GM23338 (cell line): ENCODE data around the gene CBARP.
A peak's percentile ranks its signal among the peaks of the same experiment; 100 is the strongest.

ENCODE experiments used
- CREB1 ChIP-seq: fragments of 250-450 bp; sonication (Bioruptor Pico); IDR thresholded peaks from 2 replicates; pipeline ENCODE4 v1.5.0; 2020; ENCODE audit warnings: low read depth, mild to moderate bottlenecking, moderate library complexity
- CTCF ChIP-seq, 2 experiments: fragments of 200-600 bp in 1 of 2; sonication (generic) in 1 of 2; conservative IDR thresholded peaks; 2 replicates each; pipeline versions ENCODE4 v1.5.1 to v1.6.1; 2016 to 2017; ENCODE audit warnings: antibody characterized with exemption in 2 of 2, low read depth in 2 of 2, mild to moderate bottlenecking in 2 of 2, moderate library complexity in 1 of 2
- ETS1 ChIP-seq: IDR thresholded peaks from 2 replicates; pipeline ENCODE4 v1.6.1; 2016; ENCODE audit warnings: antibody characterized with exemption
- EZH2 ChIP-seq: fragments of 200-600 bp; sonication (generic); IDR thresholded peaks from one replicate; pipeline ENCODE4 v1.8.0; 2017; ENCODE audit warnings: antibody characterized with exemption, mild to moderate bottlenecking, low read depth; ENCODE audit not compliant: unreplicated experiment
- EZH2phosphoT487 ChIP-seq: fragments of 200-600 bp; sonication (generic); IDR thresholded peaks from one replicate; pipeline ENCODE4 v1.8.1; 2018; ENCODE audit warnings: antibody characterized with exemption; ENCODE audit not compliant: unreplicated experiment
- POLR2AphosphoS5 ChIP-seq: IDR thresholded peaks from 2 replicates; pipeline ENCODE4 v1.6.1; 2016; ENCODE audit warnings: antibody characterized with exemption, low read depth
- REST ChIP-seq: IDR thresholded peaks from one replicate; pipeline ENCODE4 v1.6.1; 2018; ENCODE audit warnings: antibody characterized with exemption; ENCODE audit not compliant: unreplicated experiment
- STAT1 ChIP-seq: IDR thresholded peaks from one replicate; pipeline ENCODE4 v1.6.1; 2016; ENCODE audit warnings: antibody characterized with exemption; ENCODE audit not compliant: unreplicated experiment
- ZNF331 ChIP-seq: fragments of 250-450 bp; sonication (Bioruptor Pico); IDR thresholded peaks from 2 replicates; pipeline ENCODE4 v1.5.0; 2020; ENCODE audit warnings: low read depth, mild to moderate bottlenecking, moderate library complexity

- TF ChIP-seq POLR2AphosphoS5 (peak; percentile 91), CREB1 (no peak), CTCF (conservative IDR thresholded peaks at IDR 0.05; ENCODE audit: low read depth in 2 of 2) (no peak), STAT1 (no peak), EZH2 (no peak), ETS1 (no peak), REST (no peak), EZH2phosphoT487 (no peak), ZNF331 (CRISPR knock-in tag) (no peak)
These were observed 11.6 kb upstream of the CBARP start for GRCh38 chr19:1249298-1249989.
